ENCODE data around the gene C9orf85. TPM values are rescaled to one million over a fixed set of nuclear protein-coding genes. Genes with fewer than 3 reads are reported as not detected.

C9orf85 gene
- total RNA-seq, 1 experiment from 2014 or later, result 20.2 TPM

- TF ChIP-seq MYBL2 (CRISPR knock-in tag; IDR thresholded peaks at IDR 0.05), result no peak
- no peak for TF ChIP-seq ZBTB43 (CRISPR knock-in tag; IDR thresholded peaks at IDR 0.05)
- TF ChIP-seq FOXP1 (CRISPR knock-in tag; IDR thresholded peaks at IDR 0.05; ENCODE audit: borderline replicate concordance), result no peak
- TF ChIP-seq EMX1 (CRISPR knock-in tag; IDR thresholded peaks at IDR 0.05), result no peak
- TF ChIP-seq ZMAT4 (CRISPR knock-in tag; IDR thresholded peaks at IDR 0.05), result no peak
- TF ChIP-seq CREB1 (CRISPR knock-in tag; IDR thresholded peaks at IDR 0.05), result no peak
- no peak for TF ChIP-seq AFF4 (CRISPR knock-in tag; IDR thresholded peaks at IDR 0.05; ENCODE audit: borderline replicate concordance)
- TF ChIP-seq ATF6 (CRISPR knock-in tag; IDR thresholded peaks at IDR 0.05), result no peak
- no peak for TF ChIP-seq MLX (CRISPR knock-in tag; IDR thresholded peaks at IDR 0.05)
- TF ChIP-seq NFE2L1 (CRISPR knock-in tag; IDR thresholded peaks at IDR 0.05), result no peak
- no peak for TF ChIP-seq ZNF138 (CRISPR knock-in tag; conservative IDR thresholded peaks at IDR 0.05)
- no peak for TF ChIP-seq ZBTB21 (CRISPR knock-in tag; IDR thresholded peaks at IDR 0.05; ENCODE audit: borderline replicate concordance)
- TF ChIP-seq USF2 (CRISPR knock-in tag; IDR thresholded peaks at IDR 0.05), result no peak
- TF ChIP-seq NR3C1 (CRISPR knock-in tag; conservative IDR thresholded peaks at IDR 0.05; ENCODE audit: low read depth), result no peak
- no peak for TF ChIP-seq RORB (CRISPR knock-in tag; IDR thresholded peaks at IDR 0.05)
- TF ChIP-seq STAT6 (CRISPR knock-in tag; conservative IDR thresholded peaks at IDR 0.05; ENCODE audit: low read depth), result no peak
- TF ChIP-seq NFATC4 (CRISPR knock-in tag; IDR thresholded peaks at IDR 0.05), result no peak
- no peak for TF ChIP-seq ZNF396 (CRISPR knock-in tag; IDR thresholded peaks at IDR 0.05; ENCODE audit: borderline replicate concordance)
- TF ChIP-seq NR2C2 (CRISPR knock-in tag; IDR thresholded peaks at IDR 0.05), result no peak
- TF ChIP-seq ATF2 (CRISPR knock-in tag; IDR thresholded peaks at IDR 0.05; ENCODE audit: borderline replicate concordance, low read depth), result no peak
- Mint-ChIP-seq H3K4me1 (peaks cover 44% of the 10 kb centered on the region), H3K27me3 (ENCODE audit: low read depth) (no peaks in the 10 kb centered on the region), H3K27ac (no peak overlapping the region), H3K36me3 (peaks cover 4% of the 10 kb centered on the region; the same call in 1 of the 2 replicates), H3K4me3 (no peak overlapping the region), H3K9me3 (peaks cover 6% of the 10 kb centered on the region)
- ChIA-PET CTCF (interaction anchor here (2.0 kb wide), 1 partner anchor 123 kb away, joined by 5 read pairs; no protein-coding TSS in a partner anchor), POLR2A (no interaction called here)
- ATAC-seq (no peak), DNase-seq (ENCODE audit: low spot score) (no peak)
Measured at GRCh38 chr9:71929791-71930440, 18.5 kb downstream of the C9orf85 start.

All from WTC11 (cell line).